ENCODE results near the gene MYO1E.
"Not testable (repeated sequence)": the region's sequence is repeated elsewhere in the genome, so short reads cannot be mapped to it uniquely, and the experiment has no call there.

The MYO1E gene

GRCh38 chr15:59387196-59387878, 14.7 kb upstream of the MYO1E start:
- not testable (repeated sequence) for DNase-seq (ENCODE audit: low spot score)

GRCh38 chr15:59385171-59385570, 12.5 kb upstream of the MYO1E start:
- no peak for DNase-seq (ENCODE audit: low spot score)

- DNase-seq (ENCODE audit: low spot score), result no peak
Observed at GRCh38 chr15:59384507-59384906, 11.8 kb upstream of the MYO1E start.

GRCh38 chr15:59380902-59381610, 8.4 kb upstream of the MYO1E start:
- no peak for DNase-seq (ENCODE audit: low spot score)

- DNase-seq (ENCODE audit: low spot score), result no peak
Observed at GRCh38 chr15:59379531-59379930, 6.9 kb upstream of the MYO1E start.

- DNase-seq (ENCODE audit: low spot score), result no peak
Observed at GRCh38 chr15:59378855-59379254, 6.2 kb upstream of the MYO1E start.

- no peak for DNase-seq (ENCODE audit: low spot score)
Observed at GRCh38 chr15:59377924-59378323, 5.3 kb upstream of the MYO1E start.

GRCh38 chr15:59376733-59377132, 4.1 kb upstream of the MYO1E start:
- no peak for DNase-seq (ENCODE audit: low spot score)

GRCh38 chr15:59373215-59373614, 544 bp upstream of the MYO1E start:
- DNase-seq (ENCODE audit: low spot score), result no peak

- peak; percentile 72 for DNase-seq (ENCODE audit: low spot score)
Observed at GRCh38 chr15:59371458-59372351, 966 bp downstream of the MYO1E start.

- DNase-seq (ENCODE audit: low spot score), result no peak
Observed at GRCh38 chr15:59369597-59369996, 3.1 kb downstream of the MYO1E start.

- no peak for DNase-seq (ENCODE audit: low spot score)
Observed at GRCh38 chr15:59367022-59367451, 5.6 kb downstream of the MYO1E start.

- no peak for DNase-seq (ENCODE audit: low spot score)
Observed at GRCh38 chr15:59366333-59367021, 6.2 kb downstream of the MYO1E start.

GRCh38 chr15:59364248-59364647, 8.4 kb downstream of the MYO1E start:
- DNase-seq (ENCODE audit: low spot score), result no peak

GRCh38 chr15:59362331-59362730, 10.3 kb downstream of the MYO1E start:
- DNase-seq (ENCODE audit: low spot score), result no peak

GRCh38 chr15:59360896-59361295, 11.8 kb downstream of the MYO1E start:
- no peak for DNase-seq (ENCODE audit: low spot score)

GRCh38 chr15:59360305-59360704, 12.4 kb downstream of the MYO1E start:
- DNase-seq (ENCODE audit: low spot score), result no peak

- no peak for DNase-seq (ENCODE audit: low spot score)
Observed at GRCh38 chr15:59355730-59356129, 16.9 kb downstream of the MYO1E start.

- no peak for DNase-seq (ENCODE audit: low spot score)
Observed at GRCh38 chr15:59354417-59355031, 18.1 kb downstream of the MYO1E start.

GRCh38 chr15:59353994-59354416, 18.7 kb downstream of the MYO1E start:
- no peak for DNase-seq (ENCODE audit: low spot score)

GRCh38 chr15:59352683-59353082, 20.0 kb downstream of the MYO1E start:
- no peak for DNase-seq (ENCODE audit: low spot score)

GRCh38 chr15:59352189-59352588, 20.5 kb downstream of the MYO1E start:
- no peak for DNase-seq (ENCODE audit: low spot score)
